Middle frontal gyrus (tissue), 1 donor: ENCODE results near the gene BTNL2.

Experiments
- DNase-seq: peaks from one replicate; pipeline ENCODE4 v3.0.0-alpha.2; 2015; ENCODE audit warnings: low spot score; ENCODE audit errors: extremely low spot score

BTNL2 gene

DNA sequence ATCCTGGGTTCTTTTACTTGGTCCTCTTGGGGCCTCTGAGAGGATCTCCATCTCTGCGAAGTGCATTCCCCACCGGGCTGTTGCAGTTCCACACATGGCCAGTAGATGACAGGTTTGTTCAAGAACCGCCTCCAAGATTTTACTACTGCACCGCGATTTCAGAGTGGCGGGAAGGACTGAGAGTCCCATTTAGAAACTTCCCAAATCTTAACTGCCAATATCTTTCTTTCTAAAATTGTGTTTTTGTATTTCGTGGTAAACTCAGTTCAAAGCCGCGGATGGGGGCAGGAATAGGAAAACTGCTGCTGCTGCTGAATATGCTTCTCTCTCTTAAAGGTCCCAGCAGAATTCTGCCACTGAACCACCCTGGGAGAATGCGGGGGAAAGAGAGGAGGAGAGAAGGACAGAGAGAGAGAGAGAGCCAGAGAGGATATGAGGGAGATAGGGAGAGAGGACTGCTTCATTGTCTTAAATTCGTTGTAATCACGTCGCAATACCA is 8.6 kb upstream of the BTNL2 start:
- peak; percentile 26 for DNase-seq

DNA sequence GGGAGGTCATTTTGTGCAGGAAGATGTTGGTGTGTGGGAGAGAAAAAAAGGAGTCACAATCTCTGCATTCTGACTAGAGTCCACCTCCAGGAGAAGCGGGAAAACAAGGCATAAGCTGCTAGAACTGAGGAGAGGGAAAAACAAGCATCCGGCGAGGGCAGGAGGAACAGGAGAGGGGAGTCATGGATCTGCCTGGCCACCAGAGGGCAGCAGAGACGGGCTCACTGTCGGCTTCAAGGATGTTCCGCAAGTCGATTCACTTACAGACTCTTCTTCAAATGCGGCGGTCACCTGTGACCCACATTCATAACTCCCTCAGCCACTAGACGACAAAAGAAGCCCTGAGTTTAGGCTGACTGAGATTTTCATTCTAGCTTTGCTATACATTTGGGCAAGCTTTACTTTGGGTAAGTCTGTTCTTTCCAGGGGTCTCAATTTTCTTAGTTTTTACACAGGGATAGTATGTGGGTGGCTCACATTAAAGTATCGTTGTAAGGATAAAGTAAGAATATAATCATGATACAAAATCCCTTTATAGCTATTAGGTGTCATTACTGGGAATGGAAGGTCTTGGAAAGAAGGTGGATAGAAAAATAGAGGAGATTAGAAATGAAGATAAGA is 6.6 kb upstream of the BTNL2 start:
- peak; percentile 31 for DNase-seq

DNA sequence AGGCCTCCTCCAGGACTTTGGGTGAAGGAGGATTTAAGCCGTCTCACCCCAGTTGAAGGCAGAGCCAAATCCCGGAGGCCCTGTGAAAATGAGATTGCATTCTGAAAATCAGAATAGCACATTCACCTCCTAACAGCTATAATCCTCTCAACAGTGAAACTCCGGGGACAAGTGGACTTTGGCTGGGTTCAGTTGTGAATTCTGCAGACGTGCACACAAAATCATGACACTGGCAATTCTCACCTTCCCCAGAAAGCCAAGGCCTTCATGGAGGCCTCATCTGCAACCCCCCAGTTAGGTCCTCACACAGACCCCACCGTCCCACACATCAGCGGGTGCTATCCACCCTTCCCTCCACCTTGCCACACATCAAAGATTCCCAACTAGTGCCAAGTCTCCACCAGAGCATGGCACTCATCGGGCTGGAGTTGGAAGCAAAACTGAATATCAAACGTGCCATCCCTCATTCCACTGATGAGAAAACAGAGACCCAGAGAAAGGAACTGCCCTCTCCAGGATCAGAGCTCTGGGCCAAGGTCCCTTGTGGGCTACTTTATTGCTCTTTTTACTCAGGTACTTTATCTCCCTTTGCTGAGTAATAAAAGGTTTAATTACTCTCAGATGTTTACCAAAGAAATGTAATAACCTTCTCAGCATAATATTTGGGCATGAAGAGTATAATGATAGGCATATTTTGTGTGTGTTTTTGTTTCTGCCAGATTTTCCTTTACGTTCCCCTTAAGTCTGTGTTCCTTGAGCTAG is 4.8 kb upstream of the BTNL2 start:
- no peak for DNase-seq

DNA sequence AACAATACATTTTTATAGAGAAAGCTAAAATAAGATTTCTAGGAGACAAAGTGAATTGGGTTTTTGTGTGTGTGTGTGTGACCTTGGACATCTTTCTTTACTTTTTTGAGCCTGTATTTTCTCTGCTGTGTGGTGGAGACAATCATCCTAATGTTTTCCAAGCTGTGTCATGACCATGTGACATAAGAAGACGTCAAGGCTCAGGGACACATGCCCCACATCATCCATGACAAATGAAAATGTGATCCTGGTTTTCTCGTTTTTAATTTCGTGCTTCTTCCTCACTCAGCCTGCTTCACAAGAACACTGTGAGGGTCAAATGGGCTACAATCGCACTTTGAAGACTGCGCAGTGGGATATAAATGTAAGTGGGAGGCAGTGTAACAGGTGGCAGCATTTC is 3.9 kb upstream of the BTNL2 start:
- no peak for DNase-seq

DNA sequence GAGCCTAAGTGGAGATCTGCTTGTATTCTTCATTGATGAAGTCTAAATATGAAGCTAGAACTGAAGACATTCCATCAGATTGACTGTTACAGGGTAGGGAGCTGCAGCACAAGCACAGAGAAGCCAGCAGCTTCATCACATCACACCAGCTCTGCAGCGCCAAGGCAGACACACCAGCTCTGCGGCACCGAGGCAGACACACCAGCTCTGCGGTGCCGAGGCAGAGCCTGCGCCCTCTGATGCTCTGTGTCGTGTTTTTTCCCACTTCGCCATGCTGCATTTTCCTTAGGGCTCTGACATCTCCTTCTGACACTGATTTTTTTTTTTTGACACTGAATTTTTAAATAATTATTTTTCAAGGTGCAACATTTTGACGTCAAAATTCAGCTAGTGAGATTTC is 784 bp downstream of the BTNL2 start:
- DNase-seq, result no peak

DNA sequence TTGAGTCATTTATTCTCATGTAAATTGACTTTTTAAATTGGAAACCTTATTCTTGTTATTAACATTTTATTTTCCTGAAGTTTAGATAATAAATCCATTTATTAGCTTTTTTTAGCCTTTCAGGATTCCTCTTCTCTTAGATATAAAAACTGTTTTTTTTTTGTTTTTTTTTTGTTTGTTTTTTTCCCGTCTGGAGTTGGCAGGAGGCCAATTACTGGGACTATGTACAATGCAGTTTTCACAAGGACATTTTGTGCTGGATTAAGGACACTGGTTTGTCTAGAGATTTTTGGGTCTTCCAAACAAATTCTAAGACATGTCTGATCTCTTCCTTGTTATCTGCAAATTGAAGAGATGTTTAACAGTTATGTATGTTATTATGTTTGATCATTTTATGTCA is 1.3 kb downstream of the BTNL2 start:
- no peak for DNase-seq

DNA sequence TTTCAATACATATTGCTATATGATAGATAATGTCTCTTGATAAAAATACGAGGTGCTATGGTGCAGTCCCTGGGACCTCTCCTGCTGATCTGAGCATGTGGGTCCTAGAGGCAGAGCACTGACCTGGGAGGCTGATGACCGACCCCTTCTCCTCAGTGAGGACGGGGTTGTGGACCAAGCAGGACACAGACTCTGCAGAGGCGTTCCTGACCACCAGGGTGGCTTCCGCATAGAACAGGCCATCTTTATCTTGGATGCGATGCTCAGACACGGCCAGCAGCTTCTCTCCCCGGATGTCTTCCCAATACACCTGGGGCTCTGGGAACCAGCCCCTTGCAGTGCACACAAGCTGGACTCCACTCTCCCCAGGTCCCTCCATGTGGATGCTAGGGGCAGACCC is 4.2 kb downstream of the BTNL2 start:
- no peak for DNase-seq

DNA sequence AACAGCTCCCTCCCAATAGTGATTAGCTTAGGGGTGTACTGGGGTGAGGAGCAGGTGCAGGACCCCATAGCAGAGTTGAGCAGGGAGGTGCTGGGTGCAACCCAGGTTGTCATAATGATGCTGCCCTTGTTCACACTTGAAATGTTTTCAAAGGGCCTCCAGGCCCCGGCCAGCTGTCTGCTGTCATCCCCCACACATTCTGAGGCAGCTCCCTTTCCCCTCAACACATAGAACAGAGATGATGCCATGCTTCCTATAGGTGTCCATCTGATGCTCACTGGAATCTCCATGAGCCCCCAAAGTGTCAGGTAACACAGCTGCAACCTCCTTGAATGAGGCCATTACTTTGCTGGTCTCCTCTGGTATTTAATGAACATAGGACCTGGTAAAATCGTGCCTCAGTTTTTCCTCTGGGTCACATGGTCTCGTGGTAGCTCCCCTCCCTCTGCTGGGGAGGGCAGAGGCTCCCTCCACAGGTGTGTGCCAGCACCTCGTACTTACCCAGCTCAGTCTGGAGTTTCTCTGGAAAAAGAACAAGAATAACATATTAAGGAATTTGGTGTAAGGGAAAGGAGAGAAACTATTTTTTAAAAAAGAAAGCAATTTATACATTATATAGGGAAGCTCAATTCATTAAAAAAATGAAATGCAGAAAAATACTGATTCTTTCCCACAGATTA is 5.6 kb downstream of the BTNL2 start:
- no peak for DNase-seq

DNA sequence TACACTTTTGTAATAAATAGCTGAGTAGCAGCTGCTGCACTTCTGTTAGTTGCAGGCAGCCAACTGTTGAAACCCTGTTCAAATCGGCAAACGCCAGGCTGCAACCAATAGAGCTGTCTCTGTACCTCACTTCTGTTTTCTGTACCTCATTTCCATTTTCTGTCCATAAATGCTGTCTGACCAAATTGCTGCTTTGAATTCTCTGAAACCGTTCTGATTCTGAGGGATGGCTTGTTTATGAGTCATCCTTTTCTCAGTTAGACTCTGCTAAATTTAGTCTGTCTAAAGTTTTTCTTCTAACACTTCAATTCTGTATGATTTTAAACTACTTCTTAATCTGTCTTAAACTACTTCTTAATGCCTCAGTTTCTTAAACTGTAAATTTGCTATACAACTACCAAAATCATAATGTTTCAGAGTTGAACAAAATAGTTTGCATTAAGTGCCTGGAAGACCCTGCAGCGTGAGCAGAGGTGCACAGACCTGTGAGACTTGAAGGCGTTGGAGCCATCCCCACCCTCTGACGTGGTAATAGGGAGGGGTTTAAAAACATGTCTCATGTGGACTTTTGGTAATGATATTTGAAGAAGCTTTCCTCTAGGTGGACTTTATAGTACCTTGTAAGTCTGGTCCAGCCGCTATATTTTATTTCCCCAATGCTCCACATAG is 9.6 kb downstream of the BTNL2 start:
- no peak for DNase-seq

DNA sequence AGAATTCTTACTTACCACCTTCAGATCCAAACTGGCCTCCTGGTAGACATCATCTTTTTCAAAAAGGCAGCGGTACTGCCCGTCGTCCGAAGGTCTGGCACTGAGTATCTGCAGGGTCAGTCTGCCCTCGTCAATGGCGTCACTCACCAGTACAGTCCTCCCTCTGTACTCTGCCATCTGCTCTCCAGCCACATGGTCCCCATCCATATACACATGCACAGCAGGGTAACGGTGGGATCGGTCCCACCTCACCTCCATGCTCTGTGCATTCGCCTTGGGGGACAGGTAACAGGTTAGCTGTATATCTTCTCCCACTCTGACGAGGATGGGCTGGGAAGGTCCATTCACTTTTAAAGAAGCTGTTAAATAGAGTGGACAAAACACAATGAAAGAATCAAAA is 11.0 kb downstream of the BTNL2 start:
- no peak for DNase-seq

DNA sequence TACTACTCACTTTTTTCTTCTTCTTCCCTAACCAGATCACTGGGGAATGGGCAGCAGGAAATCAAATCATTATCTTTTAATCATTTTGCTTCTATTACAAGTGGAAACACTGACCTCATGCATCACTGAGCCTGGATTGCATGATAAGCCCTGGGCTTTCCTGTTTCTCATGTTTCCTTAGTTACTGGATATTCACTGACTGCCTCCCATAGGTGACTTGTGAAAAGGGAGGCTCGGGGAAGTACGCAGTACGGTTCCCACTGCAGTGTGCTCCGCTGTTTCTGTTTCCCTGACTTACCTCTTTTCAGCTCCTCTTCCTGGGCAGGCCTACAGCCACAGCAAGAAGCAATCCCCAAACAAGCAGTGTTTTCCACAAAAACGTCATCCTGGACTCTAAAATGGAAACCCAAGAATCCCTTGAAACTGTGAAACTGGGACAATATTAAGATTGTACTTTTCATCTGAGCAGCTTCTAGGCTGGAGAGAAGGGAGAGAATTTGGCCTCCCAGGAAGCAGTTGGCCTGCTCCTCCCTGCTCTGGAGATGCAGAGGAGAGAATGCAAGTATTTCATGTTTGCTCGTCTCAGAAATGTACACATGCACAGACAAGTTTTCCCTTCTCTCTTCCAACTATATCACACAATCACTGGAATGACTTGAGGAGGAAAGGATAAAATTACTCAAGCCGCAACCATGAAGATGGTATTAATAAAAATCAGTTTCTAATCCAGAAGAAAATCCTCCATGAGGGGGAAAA is 13.1 kb downstream of the BTNL2 start:
- DNase-seq, result no peak

DNA sequence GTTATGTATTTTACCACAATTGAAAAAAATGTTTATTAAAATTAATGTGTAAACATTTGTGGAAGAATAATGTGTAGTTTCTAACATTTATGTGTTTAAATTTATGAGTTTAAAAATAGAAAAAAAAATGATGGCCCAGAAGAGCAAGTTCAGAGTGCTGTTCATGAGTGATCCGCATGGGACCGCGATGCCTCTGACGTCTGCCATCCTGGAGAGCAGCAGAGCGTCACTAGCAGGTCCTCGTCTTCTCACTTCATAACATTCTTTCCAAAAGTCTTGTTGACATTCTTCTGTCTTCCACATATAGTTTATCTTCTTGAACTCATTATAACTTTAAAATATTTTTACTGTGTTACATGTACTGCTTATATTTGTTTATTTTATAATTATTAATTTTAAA is 15.5 kb downstream of the BTNL2 start:
- DNase-seq, result no peak

DNA sequence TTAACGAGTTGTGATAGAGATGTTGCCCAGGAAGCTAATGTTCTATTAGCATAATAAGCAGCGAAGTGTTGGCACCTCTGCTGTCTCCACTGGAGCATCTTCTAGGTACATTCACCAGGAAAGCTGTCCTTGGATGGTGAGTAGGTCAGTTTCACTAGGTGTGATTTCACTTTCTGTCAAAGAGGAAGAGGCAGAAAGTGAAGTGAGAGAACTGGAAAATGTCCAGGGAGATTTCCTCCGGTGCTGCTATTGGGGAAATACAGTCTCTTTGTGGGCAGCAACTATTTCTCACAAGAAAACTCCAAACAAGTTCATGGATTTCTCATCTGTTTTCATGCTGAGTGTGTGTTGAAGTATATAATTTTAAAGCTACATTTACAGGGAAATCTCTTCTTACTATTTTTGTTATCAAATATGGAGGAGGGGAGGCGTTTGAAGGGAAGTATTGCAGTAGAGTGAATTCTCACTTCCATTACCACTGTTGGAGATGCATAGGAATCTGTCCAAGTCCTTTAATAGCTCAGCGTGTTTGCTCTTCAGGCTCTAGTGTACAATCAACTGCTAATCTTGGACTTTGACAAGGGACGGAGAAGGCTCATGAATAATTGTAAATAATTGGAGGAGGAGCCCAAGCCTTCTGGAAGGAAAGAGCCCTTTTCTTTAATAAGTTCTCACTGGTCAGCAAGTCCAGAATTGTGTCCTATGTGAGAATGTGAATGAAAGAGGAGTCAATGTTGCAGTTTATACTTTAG is 19.2 kb downstream of the BTNL2 start:
- DNase-seq, result no peak

DNA sequence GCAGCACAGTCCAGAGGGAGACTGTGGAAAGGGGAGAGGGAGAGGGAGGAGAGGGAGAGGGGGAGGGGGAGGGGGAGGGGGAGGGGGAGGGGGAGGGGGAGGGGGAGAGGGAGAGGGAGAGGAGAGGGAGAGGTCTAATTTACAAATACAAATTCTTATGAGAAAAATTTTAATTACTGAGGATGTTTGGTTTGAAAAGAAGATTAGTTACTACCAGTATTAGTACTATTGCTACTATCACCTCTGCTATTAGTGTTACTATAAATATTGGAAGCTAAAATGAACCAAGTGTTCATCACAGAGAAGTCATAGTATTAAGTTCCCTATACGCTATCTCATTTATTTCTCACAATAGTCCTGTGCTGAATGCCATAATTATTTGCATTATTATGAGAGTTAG is 20.9 kb downstream of the BTNL2 start:
- DNase-seq, result no peak

DNA sequence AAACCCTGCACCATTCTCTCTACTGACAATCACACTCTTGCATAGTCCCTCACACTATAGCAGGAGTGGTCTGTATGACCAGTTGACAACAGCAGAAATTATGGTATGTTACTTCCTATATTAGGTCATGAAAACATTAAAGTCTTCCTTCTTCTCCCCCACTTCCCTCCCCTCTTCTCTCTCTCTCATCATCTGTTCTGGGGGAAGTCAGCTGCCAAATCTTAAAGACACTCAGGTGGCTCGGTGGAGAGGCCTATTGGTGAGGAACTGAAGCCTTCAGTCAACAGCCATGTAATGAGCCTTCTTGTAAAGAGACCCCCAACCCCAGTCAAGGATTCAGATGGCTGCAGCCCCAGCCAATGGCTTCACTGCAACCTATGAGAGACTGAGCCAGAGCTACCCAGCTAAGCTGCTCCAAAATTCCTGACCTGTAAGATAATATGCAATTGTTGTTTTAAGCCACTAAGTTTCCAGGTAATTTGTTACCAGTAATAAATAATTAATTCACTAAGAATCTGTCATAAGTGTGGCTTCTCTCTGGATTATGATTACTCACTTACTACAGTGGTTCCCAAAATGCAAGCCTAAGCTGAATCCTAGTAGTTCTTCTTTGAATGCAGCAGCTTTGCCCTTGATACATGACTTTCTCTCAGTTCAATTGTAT is 24.1 kb downstream of the BTNL2 start:
- no peak for DNase-seq

DNA sequence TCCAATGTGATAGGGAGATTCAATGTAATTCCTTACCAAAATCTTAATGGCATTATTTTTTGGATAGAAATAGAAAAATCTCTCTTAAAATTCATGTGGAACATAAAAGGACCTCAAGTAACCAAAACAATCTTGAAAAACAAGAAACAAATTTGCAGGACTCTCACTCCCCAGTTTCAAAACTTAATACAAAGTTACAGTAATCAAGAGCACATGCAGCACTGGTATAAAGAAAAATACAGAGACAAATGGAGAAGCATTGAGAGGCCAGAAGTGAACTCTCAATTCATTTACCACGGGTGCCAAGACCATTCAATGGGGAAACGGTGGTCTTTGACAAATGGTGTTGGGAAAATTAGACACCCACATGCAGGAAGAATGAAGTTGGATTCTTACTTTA is 27.4 kb downstream of the BTNL2 start:
- no peak for DNase-seq

DNA sequence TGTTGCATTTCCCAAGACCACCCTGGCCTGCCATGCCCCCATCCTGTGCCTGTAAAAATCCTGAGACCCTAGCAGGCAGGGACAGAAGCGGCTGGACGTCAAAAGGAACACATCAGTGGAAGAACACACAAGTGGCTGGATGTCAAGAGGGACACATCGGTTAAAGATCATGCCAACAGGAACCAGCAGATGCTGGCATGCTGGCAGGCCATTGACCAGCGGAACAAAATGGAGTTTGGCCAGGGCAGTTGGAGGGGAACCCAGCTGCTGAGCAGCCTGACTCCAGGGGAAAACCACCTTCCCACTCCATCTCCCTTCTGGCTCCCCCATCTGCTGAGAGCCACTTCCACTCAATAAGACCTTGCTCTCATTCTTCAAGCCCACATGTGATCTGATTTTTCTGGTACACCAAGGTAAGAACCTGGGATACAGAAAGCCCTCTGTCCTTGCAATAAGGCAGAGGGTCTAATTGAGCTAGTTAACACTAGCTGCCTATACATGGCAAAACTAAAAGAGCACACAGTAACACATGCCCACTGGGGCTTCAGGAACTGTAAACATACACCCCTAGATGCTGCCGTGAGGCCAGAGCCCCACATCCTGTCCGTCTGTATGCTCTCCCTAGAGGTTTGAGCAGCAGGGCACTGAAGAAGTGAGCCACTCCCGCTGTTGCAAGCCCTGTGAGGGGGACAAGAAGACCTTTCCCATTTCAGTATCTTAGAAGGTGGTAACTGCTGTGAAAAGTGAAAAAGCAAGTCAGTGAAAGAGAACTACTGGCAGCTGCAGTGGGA is 31.0 kb downstream of the BTNL2 start:
- DNase-seq, result no peak

DNA sequence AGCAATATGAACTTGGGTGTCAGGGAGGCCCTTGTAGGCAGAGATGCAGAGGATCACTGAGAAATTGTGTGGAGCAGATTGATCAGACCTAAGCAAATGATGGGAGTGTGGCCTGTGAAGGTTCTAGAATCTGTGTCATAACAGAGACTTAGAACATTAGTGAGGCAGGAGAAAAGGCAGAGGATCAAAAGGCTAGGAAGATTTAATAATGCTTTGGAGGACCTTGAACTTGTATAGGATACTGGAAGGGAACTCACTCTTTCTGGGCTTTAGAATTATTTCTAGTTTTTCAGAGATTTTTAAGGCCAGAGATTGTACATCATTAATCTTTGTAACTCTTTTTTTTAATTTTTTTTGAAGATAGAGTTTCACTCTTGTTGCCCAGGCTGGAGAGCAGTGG is 35.2 kb downstream of the BTNL2 start, which contains the start of gene TSBP1:
TSS of gene TSBP1 (minus strand) at position 101 of the 400 bp plus-strand sequence. CDS start 197 bp downstream, outside the sequence.
- DNase-seq, result no peak

DNA sequence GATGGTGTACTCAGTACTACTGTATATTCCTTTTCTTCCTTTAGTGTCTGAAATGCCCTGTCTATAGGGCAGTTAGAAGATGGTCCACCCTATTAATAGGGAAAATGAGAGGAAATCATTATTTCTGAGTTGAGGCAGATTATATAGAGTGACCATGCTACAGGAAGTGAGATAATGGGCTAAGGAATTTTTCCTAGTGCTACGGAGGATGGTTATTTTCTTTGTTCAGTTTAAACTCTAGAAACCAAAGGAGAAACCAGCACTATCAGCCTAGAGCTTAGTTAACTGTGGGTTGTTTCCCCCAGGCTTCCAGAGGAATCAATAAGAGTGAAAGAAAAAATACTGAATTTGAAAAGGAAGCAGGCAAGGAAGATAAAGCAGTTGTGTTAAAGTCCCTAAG is 35.8 kb downstream of the BTNL2 start:
- no peak for DNase-seq
